C4-2B (cell line): Measurements from ENCODE around the gene RAB5A.
"Not testable (repeated sequence)": the region's sequence is repeated elsewhere in the genome, so short reads cannot be mapped to it uniquely, and the experiment has no call there.

Experiments used
- ZFX ChIP-seq: fragments of 450-650 bp; IDR thresholded peaks from 2 replicates; pipeline ENCODE4 v1.6.1; 2017
- TF ChIP-seq, protein P1 (sequence below): fragments of 450-650 bp; conservative IDR thresholded peaks from 2 replicates; pipeline ENCODE4 v1.5.1; 2017; ENCODE audit warnings: mild to moderate bottlenecking

DNA sequence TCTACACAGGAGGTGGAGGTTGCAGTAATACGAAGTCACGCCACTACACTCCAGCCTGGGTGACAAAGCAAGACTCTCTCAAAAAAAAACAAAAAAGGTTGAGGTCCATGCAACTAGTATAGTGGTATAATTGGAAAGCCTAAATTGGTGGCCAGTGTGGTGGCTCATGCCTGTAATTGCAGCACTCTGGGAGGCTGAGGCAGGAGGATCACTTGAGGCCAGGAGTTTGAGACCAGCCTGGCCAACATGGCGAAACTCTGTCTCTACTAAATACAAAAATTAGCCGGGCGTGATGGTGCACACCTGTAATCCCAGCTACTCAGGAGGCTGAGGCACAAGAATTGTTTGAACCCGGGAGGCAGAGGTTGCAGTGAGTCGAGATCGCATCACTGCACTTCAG, 42.0 kb downstream of the RAB5A start:
- TF ChIP-seq, protein P1, sequence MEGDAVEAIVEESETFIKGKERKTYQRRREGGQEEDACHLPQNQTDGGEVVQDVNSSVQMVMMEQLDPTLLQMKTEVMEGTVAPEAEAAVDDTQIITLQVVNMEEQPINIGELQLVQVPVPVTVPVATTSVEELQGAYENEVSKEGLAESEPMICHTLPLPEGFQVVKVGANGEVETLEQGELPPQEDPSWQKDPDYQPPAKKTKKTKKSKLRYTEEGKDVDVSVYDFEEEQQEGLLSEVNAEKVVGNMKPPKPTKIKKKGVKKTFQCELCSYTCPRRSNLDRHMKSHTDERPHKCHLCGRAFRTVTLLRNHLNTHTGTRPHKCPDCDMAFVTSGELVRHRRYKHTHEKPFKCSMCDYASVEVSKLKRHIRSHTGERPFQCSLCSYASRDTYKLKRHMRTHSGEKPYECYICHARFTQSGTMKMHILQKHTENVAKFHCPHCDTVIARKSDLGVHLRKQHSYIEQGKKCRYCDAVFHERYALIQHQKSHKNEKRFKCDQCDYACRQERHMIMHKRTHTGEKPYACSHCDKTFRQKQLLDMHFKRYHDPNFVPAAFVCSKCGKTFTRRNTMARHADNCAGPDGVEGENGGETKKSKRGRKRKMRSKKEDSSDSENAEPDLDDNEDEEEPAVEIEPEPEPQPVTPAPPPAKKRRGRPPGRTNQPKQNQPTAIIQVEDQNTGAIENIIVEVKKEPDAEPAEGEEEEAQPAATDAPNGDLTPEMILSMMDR, result not testable (repeated sequence)
- TF ChIP-seq ZFX, result not testable (repeated sequence)
